Activated CD4-positive, alpha-beta memory T cell treated with anti-CD3 and anti-CD28 coated beads for 36 hours (primary cell): Measurements from ENCODE around the gene CEMIP. TPM values are rescaled to one million over a fixed set of nuclear protein-coding genes. Genes with fewer than 3 reads are reported as not detected.
A peak's percentile ranks its signal among the peaks of the same experiment; 100 is the strongest.

ENCODE experiments used
- CTCF ChIA-PET: fragments of 350-600 bp; sonication (Branson Sonifier 250); formaldehyde crosslinking; loops from one replicate; lab custom pipeline; 2021; ENCODE audit warnings: antibody characterized with exemption, inconsistent platforms; lab: Charles Lee
- POLR2A ChIA-PET: fragments of 350-600 bp; sonication (Branson Sonifier 250); formaldehyde crosslinking; loops from one replicate; lab custom pipeline; 2021; ENCODE audit warnings: antibody characterized with exemption; lab: Charles Lee
- DNase-seq: peaks from one replicate; pipeline ENCODE4 v3.0.0-alpha.2; 2020
- H3K27ac Mint-ChIP-seq: one replicate; pipeline ENCODE4 v1.8.0; 2021; ENCODE audit warnings: mixed read lengths
- H3K27me3 Mint-ChIP-seq: one replicate; pipeline ENCODE4 v1.8.0; 2021; ENCODE audit warnings: mixed read lengths
- H3K36me3 Mint-ChIP-seq: one replicate; pipeline ENCODE4 v1.8.0; 2021; ENCODE audit warnings: mixed read lengths
- H3K4me1 Mint-ChIP-seq: one replicate; pipeline ENCODE4 v1.8.0; 2021; ENCODE audit warnings: low read depth, mixed read lengths
- H3K4me3 Mint-ChIP-seq: one replicate; pipeline ENCODE4 v1.8.0; 2021; ENCODE audit warnings: mild to moderate bottlenecking, mixed read lengths
- H3K9me3 Mint-ChIP-seq: one replicate; pipeline ENCODE4 v1.8.0; 2021; ENCODE audit warnings: mixed read lengths
- intact Hi-C: fragments of 100-400 bp; cut with micrococcal nuclease; formaldehyde crosslinking; loops from one replicate; pipeline ENCODE4 v1.15.1; 2023
- total RNA-seq, 2 experiments: library from RNA; stranded (reverse); gene quantifications; one replicate each; pipeline ENCODE4 v1.2.3, GENCODE V29; 2021

CEMIP gene
- total RNA-seq, 2 experiments from 2014 or later, result 0.07 TPM; not detected in 1

GRCh38 chr15:80984856-80985255, 205.7 kb downstream of the CEMIP start:
- H3K4me1 Mint-ChIP-seq, result peaks cover 54% of the 10 kb centered on the region
- ChIA-PET CTCF (interaction anchor here (0.6 to 4.7 kb wide), 2 partner anchors 282 to 417 kb away, joined by 3 to 25 read pairs; no protein-coding TSS in a partner anchor), POLR2A (interaction anchor here (0.6 kb wide), 1 partner anchor 358 kb away, joined by 3 read pairs; no protein-coding TSS in a partner anchor)
- no peaks in the 10 kb centered on the region for H3K27me3 Mint-ChIP-seq
- no peak overlapping the region for H3K4me3 Mint-ChIP-seq
- peaks cover 30% of the 10 kb centered on the region for H3K36me3 Mint-ChIP-seq
- intact Hi-C loops, result loop anchor here (5.0 kb wide), 2 partner anchors 37 to 288 kb away; partner anchors contain the start of gene ABHD17C
- peak overlapping the region; percentile 11 for H3K27ac Mint-ChIP-seq
- H3K9me3 Mint-ChIP-seq, result no peaks in the 10 kb centered on the region
- DNase-seq, result no peak

- intact Hi-C loops, result loop anchor here (5.0 kb wide), 1 partner anchor 36 kb away; no protein-coding TSS in a partner anchor
- Mint-ChIP-seq H3K36me3 (peaks cover 23% of the 10 kb centered on the region), H3K4me1 (peaks cover 61% of the 10 kb centered on the region), H3K9me3 (no peaks in the 10 kb centered on the region), H3K27ac (no peak overlapping the region), H3K27me3 (no peaks in the 10 kb centered on the region), H3K4me3 (no peak overlapping the region)
- ChIA-PET POLR2A (no interaction called here), CTCF (interaction anchor here (1.0 to 4.7 kb wide), 3 partner anchors 17 to 280 kb away, joined by 4 to 25 read pairs (median 21); no protein-coding TSS in a partner anchor)
- DNase-seq, result no peak
Observed at GRCh38 chr15:80985981-80986380, 206.8 kb downstream of the CEMIP start.

- intact Hi-C loops, result loop anchor here (5.0 kb wide), 1 partner anchor 36 kb away; no protein-coding TSS in a partner anchor
- Mint-ChIP-seq H3K4me1 (peaks cover 66% of the 10 kb centered on the region), H3K27me3 (no peaks in the 10 kb centered on the region), H3K9me3 (no peaks in the 10 kb centered on the region), H3K36me3 (peaks cover 23% of the 10 kb centered on the region), H3K4me3 (no peak overlapping the region), H3K27ac (no peak overlapping the region)
- ChIA-PET POLR2A (no interaction called here), CTCF (interaction anchor here (0.5 to 4.7 kb wide), 4 partner anchors 17 to 280 kb away, joined by 3 to 25 read pairs (median 12); no protein-coding TSS in a partner anchor)
- no peak for DNase-seq
Observed at GRCh38 chr15:80986487-80986886, 207.3 kb downstream of the CEMIP start.

GRCh38 chr15:80988148-80988796, 209.1 kb downstream of the CEMIP start:
- no peaks in the 10 kb centered on the region for H3K9me3 Mint-ChIP-seq
- H3K27me3 Mint-ChIP-seq, result no peaks in the 10 kb centered on the region
- no peak for DNase-seq
- ChIA-PET POLR2A (interaction anchor here (1.0 kb wide), 1 partner anchor 13 kb away, joined by 4 read pairs; no protein-coding TSS in a partner anchor), CTCF (interaction anchor here (0.9 to 4.7 kb wide), 7 partner anchors 11 to 278 kb away, joined by 3 to 25 read pairs (median 4); no protein-coding TSS in a partner anchor)
- intact Hi-C loops, result loop anchor here (5.0 kb wide), 1 partner anchor 34 kb away; no protein-coding TSS in a partner anchor
- H3K4me3 Mint-ChIP-seq, result peak overlapping the region; percentile 98
- H3K4me1 Mint-ChIP-seq, result peaks cover 61% of the 10 kb centered on the region
- peaks cover 15% of the 10 kb centered on the region for H3K36me3 Mint-ChIP-seq
- peak overlapping the region; percentile 93 for H3K27ac Mint-ChIP-seq

- no peak for DNase-seq
- Mint-ChIP-seq H3K9me3 (no peaks in the 10 kb centered on the region), H3K27me3 (no peaks in the 10 kb centered on the region), H3K27ac (peak overlapping the region; percentile 93), H3K36me3 (peaks cover 15% of the 10 kb centered on the region), H3K4me3 (peak overlapping the region; percentile 98), H3K4me1 (peaks cover 58% of the 10 kb centered on the region)
- POLR2A ChIA-PET, result interaction anchor here (1.0 kb wide), 1 partner anchor 12 kb away, joined by 4 read pairs; no protein-coding TSS in a partner anchor
- CTCF ChIA-PET, result interaction anchor here (1.3 to 4.7 kb wide), 3 partner anchors 14 to 277 kb away, joined by 3 to 25 read pairs (median 21); no protein-coding TSS in a partner anchor
- intact Hi-C loops, result loop anchor here (1.0 to 5.0 kb wide), 2 partner anchors 11 to 33 kb away; partner anchors contain the start of gene TLNRD1
Observed at GRCh38 chr15:80989081-80989517, 209.9 kb downstream of the CEMIP start.

GRCh38 chr15:80989518-80990478, 210.6 kb downstream of the CEMIP start, which contains the start of gene MESD:
Gene MESD, minus strand, starts transcription at chr15:80989819. Its CDS starts 28 bp downstream, at chr15:80989791.
- ChIA-PET CTCF (interaction anchor here (1.3 to 4.1 kb wide), 4 partner anchors 10 to 277 kb away, joined by 3 to 27 read pairs (median 12); no protein-coding TSS in a partner anchor), POLR2A (interaction anchor here (0.5 to 1.6 kb wide), 3 partner anchors 12 to 739 kb away, joined by 3 to 12 read pairs (median 4); no protein-coding TSS in a partner anchor)
- DNase-seq, result peak; percentile 99
- Mint-ChIP-seq H3K9me3 (no peaks in the 10 kb centered on the region), H3K27me3 (no peaks in the 10 kb centered on the region), H3K36me3 (peaks cover 15% of the 10 kb centered on the region), H3K4me1 (peaks cover 51% of the 10 kb centered on the region), H3K27ac (peak within 1 kb of the TSS; percentile 93), H3K4me3 (peak within 1 kb of the TSS; percentile 98)
- intact Hi-C loops, result loop anchor here (1.0 to 5.0 kb wide), 3 partner anchors 11 to 43 kb away; partner anchors contain the start of gene TLNRD1

- DNase-seq, result no peak
- CTCF ChIA-PET, result interaction anchor here (0.6 to 3.4 kb wide), 6 partner anchors 9 to 275 kb away, joined by 3 to 27 read pairs (median 4); no protein-coding TSS in a partner anchor
- Mint-ChIP-seq H3K4me1 (peaks cover 42% of the 10 kb centered on the region), H3K27me3 (no peaks in the 10 kb centered on the region), H3K27ac (peak overlapping the region; percentile 25), H3K36me3 (peaks cover 15% of the 10 kb centered on the region), H3K9me3 (peaks cover under 1% of the 10 kb centered on the region), H3K4me3 (no peak overlapping the region)
- intact Hi-C loops, result loop anchor here (5.0 kb wide), 1 partner anchor 41 kb away; no protein-coding TSS in a partner anchor
- POLR2A ChIA-PET, result interaction anchor here (1.0 to 1.6 kb wide), 2 partner anchors 9 to 11 kb away, joined by 3 to 12 read pairs; no protein-coding TSS in a partner anchor
Observed at GRCh38 chr15:80990955-80991354, 211.8 kb downstream of the CEMIP start.

- H3K4me1 Mint-ChIP-seq, result peaks cover 41% of the 10 kb centered on the region
- CTCF ChIA-PET, result interaction anchor here (0.6 to 3.4 kb wide), 6 partner anchors 8 to 275 kb away, joined by 3 to 27 read pairs (median 4); no protein-coding TSS in a partner anchor
- POLR2A ChIA-PET, result interaction anchor here (1.0 to 1.6 kb wide), 2 partner anchors 9 to 10 kb away, joined by 3 to 12 read pairs; no protein-coding TSS in a partner anchor
- no peak overlapping the region for H3K4me3 Mint-ChIP-seq
- peaks cover 15% of the 10 kb centered on the region for H3K36me3 Mint-ChIP-seq
- H3K27me3 Mint-ChIP-seq, result no peaks in the 10 kb centered on the region
- peak; percentile 48 for DNase-seq
- H3K27ac Mint-ChIP-seq, result peak overlapping the region; percentile 25
- peaks cover 5% of the 10 kb centered on the region for H3K9me3 Mint-ChIP-seq
- intact Hi-C loops, result loop anchor here (5.0 kb wide), 1 partner anchor 41 kb away; no protein-coding TSS in a partner anchor
Observed at GRCh38 chr15:80991421-80991820, 212.3 kb downstream of the CEMIP start.

- ChIA-PET CTCF (interaction anchor here (1.0 to 3.4 kb wide), 4 partner anchors 8 to 274 kb away, joined by 4 to 27 read pairs (median 8); no protein-coding TSS in a partner anchor), POLR2A (interaction anchor here (1.0 to 1.6 kb wide), 2 partner anchors 8 to 10 kb away, joined by 3 to 12 read pairs; no protein-coding TSS in a partner anchor)
- Mint-ChIP-seq H3K36me3 (peaks cover 14% of the 10 kb centered on the region), H3K4me1 (peaks cover 35% of the 10 kb centered on the region), H3K4me3 (no peak overlapping the region), H3K27me3 (no peaks in the 10 kb centered on the region), H3K9me3 (peaks cover 5% of the 10 kb centered on the region), H3K27ac (no peak overlapping the region)
- DNase-seq, result no peak
- intact Hi-C loops, result loop anchor here (5.0 kb wide), 1 partner anchor 40 kb away; no protein-coding TSS in a partner anchor
Observed at GRCh38 chr15:80992006-80992405, 212.8 kb downstream of the CEMIP start.

- ChIA-PET POLR2A (no interaction called here), CTCF (interaction anchor here (2.0 to 3.4 kb wide), 2 partner anchors 116 to 274 kb away, joined by 11 to 27 read pairs; no protein-coding TSS in a partner anchor)
- H3K4me3 Mint-ChIP-seq, result no peak overlapping the region
- intact Hi-C loops, result loop anchor here (5.0 kb wide), 1 partner anchor 40 kb away; no protein-coding TSS in a partner anchor
- H3K4me1 Mint-ChIP-seq, result peaks cover 32% of the 10 kb centered on the region
- no peak for DNase-seq
- no peaks in the 10 kb centered on the region for H3K27me3 Mint-ChIP-seq
- H3K9me3 Mint-ChIP-seq, result peaks cover 5% of the 10 kb centered on the region
- no peak overlapping the region for H3K27ac Mint-ChIP-seq
- peaks cover 15% of the 10 kb centered on the region for H3K36me3 Mint-ChIP-seq
Observed at GRCh38 chr15:80992441-80992840, 213.3 kb downstream of the CEMIP start.
